K562 (cell line): Measurements from ENCODE around the gene TGM5. TPM values are rescaled to one million over a fixed set of nuclear protein-coding genes. Genes with fewer than 3 reads are reported as not detected.

Experiments
- BCOR ChIP-seq: fragments of 450-650 bp; IDR thresholded peaks from 2 replicates; pipeline ENCODE4 v1.6.1; 2016
- ETV1 ChIP-seq: fragments of 450-650 bp; conservative IDR thresholded peaks from 2 replicates; pipeline ENCODE4 v1.6.1; 2016; ENCODE audit warnings: missing genetic modification characterization, control low read depth, low read depth, missing compliant biosample characterization
- HDAC6 ChIP-seq: IDR thresholded peaks from 2 replicates; pipeline ENCODE4 v1.6.1; 2012; ENCODE audit warnings: low read depth, mild to moderate bottlenecking, control low read depth, inconsistent platforms, low read length, moderate library complexity
- HMGXB4 ChIP-seq: sonication (generic); formaldehyde crosslinking; IDR thresholded peaks from 2 replicates; pipeline ENCODE4 v1.8.1; 2023; ENCODE audit warnings: mild to moderate bottlenecking, missing genetic modification reagents
- IRF1 ChIP-seq: sonication (generic); formaldehyde crosslinking; IDR thresholded peaks from 2 replicates; pipeline ENCODE4 v1.8.0; 2022; ENCODE audit warnings: missing genetic modification reagents, mild to moderate bottlenecking, borderline replicate concordance
- KLF6 ChIP-seq: fragments of 250-450 bp; sonication (Bioruptor Pico); IDR thresholded peaks from 2 replicates; pipeline ENCODE4 v1.4.0; 2020; ENCODE audit warnings: mild to moderate bottlenecking, moderate library complexity, borderline replicate concordance
- MCM5 ChIP-seq: fragments of 450-650 bp; IDR thresholded peaks from 2 replicates; pipeline ENCODE4 v1.6.1; 2016; ENCODE audit warnings: low read depth
- MXD1 ChIP-seq: fragments of 250-450 bp; sonication (Bioruptor Pico); IDR thresholded peaks from 2 replicates; pipeline ENCODE4 v1.8.0; 2021; ENCODE audit warnings: borderline replicate concordance, mild to moderate bottlenecking, moderate library complexity; ENCODE audit not compliant: poor library complexity, severe bottlenecking
- NEUROD1 ChIP-seq: fragments of 150-350 bp; IDR thresholded peaks from 2 replicates; pipeline ENCODE4 v1.6.1; 2014; ENCODE audit warnings: borderline replicate concordance, low read length, low read depth; ENCODE audit not compliant: partially characterized antibody
- ZBTB2 ChIP-seq: fragments of 450-650 bp; IDR thresholded peaks from 2 replicates; pipeline ENCODE4 v1.6.1; 2016; ENCODE audit warnings: antibody characterized with exemption
- ZBTB26 ChIP-seq: fragments of 450-650 bp; formaldehyde crosslinking; IDR thresholded peaks from 2 replicates; pipeline ENCODE4 v1.4.0; 2022; ENCODE audit warnings: missing genetic modification characterization
- ZC3H8 ChIP-seq: fragments of 450-650 bp; IDR thresholded peaks from 2 replicates; pipeline ENCODE4 v1.6.1; 2017
- ZFP36 ChIP-seq: fragments of 150-350 bp; IDR thresholded peaks from 2 replicates; pipeline ENCODE4 v1.6.1; 2018; ENCODE audit warnings: low read length, low read depth; ENCODE audit not compliant: partially characterized antibody
- ZNF175 ChIP-seq: fragments of 200-800 bp; sonication (Bioruptor generic); IDR thresholded peaks from 2 replicates; pipeline ENCODE4 v1.6.1; 2016; ENCODE audit warnings: low read depth, mild to moderate bottlenecking, missing genetic modification characterization, missing compliant biosample characterization
- ZNF217 ChIP-seq: sonication (generic); formaldehyde crosslinking; IDR thresholded peaks from 2 replicates; pipeline ENCODE4 v1.8.0; 2022; ENCODE audit warnings: mild to moderate bottlenecking, missing genetic modification reagents
- ZNF395 ChIP-seq: fragments of 200-800 bp; sonication (Bioruptor generic); IDR thresholded peaks from 2 replicates; pipeline ENCODE4 v1.6.1; 2017; ENCODE audit warnings: missing genetic modification characterization, missing compliant biosample characterization
- ZNF449 ChIP-seq: fragments of 250-450 bp; sonication (Bioruptor Pico); IDR thresholded peaks from 2 replicates; pipeline ENCODE4 v1.8.0; 2022; ENCODE audit warnings: moderate library complexity, mild to moderate bottlenecking, inconsistent platforms
- polyA plus RNA-seq, 8 experiments: library from polyadenylated mRNA; depleted of rRNA in 4 of 8; stranded (reverse) in 5 of 8; unstranded in 3 of 8; fragments of >200 nt; fragmentation: Nextera tagmentation in 2 of 8; fragmentation: Illumina TruSeq in 1 of 8; extraction: Ambion mirVana in 2 of 8; extraction: Trizol in 1 of 8; gene quantifications; 2 replicates each; pipeline versions ENCODE4 v1.2.1 to v1.2.3, GENCODE V29; 2011 to 2014; ENCODE audit warnings: inconsistent platforms in 1 of 8, missing spikeins in 1 of 8
- total RNA-seq, 7 experiments: library from RNA; depleted of rRNA in 6 of 7; stranded (reverse); fragments of >200 nt in 6 of 7; fragmentation: Illumina TruSeq in 2 of 7; extraction: Trizol in 2 of 7; gene quantifications; 2 replicates each; pipeline versions ENCODE4 v1.2.1 to v1.2.3, GENCODE V29; 2011 to 2021; ENCODE audit warnings: low replicate concordance in 1 of 7

Gene TGM5
- total and polyA plus RNA-seq, 9 of the 15 experiments (the other 6 are each of a cell fraction or from before 2014, with no cell fraction given): 0.03 to 0.10 (median 0.07) TPM; not detected in 6

GRCh38 chr15:43285609-43286037, 18.9 kb upstream of the TGM5 start (continued):
- TF ChIP-seq ZFP36 (no peak), ZNF175 (CRISPR knock-in tag) (no peak), ZC3H8 (no peak), ETV1 (tag) (no peak), ZBTB26 (CRISPR knock-in tag) (no peak), HMGXB4 (CRISPR knock-in tag) (no peak), HDAC6 (no peak), ZNF217 (no peak), MCM5 (no peak), IRF1 (CRISPR knock-in tag) (no peak), ZBTB2 (no peak), ZNF449 (CRISPR knock-in tag) (no peak), ZNF395 (CRISPR knock-in tag) (no peak), MXD1 (no peak), KLF6 (CRISPR knock-in tag) (no peak), BCOR (no peak), NEUROD1 (no peak)
